OCI-LY7 (cell line): ENCODE data around the gene RGS17. TPM values are rescaled to one million over a fixed set of nuclear protein-coding genes. Genes with fewer than 3 reads are reported as not detected.

Experiments used
- BruUV-seq: library from RNA; stranded (reverse); fragments of 400-500 nt; replicated peaks from 2 replicates; lab custom pipeline; 2021; lab: Mats Ljungman, UMichigan
- CTCF ChIA-PET: fragments of 300-600 bp; sonication (Branson Sonifier 250); formaldehyde crosslinking; loops from one replicate; lab custom pipeline; 2022; ENCODE audit warnings: antibody characterized with exemption; ENCODE audit not compliant: unreplicated experiment; lab: Charles Lee
- POLR2A ChIA-PET: fragments of 300-600 bp; sonication (Branson Sonifier 250); formaldehyde crosslinking; loops from one replicate; lab custom pipeline; 2022; ENCODE audit warnings: antibody characterized with exemption; lab: Charles Lee
- DNase-seq: peaks from one replicate; pipeline ENCODE4 v3.0.0-alpha.2; 2015; ENCODE audit warnings: low spot score
- H2AFZ ChIP-seq: fragments of 200-600 bp; sonication (generic), shearing (Covaris generic); 2 replicates; pipeline ENCODE4 v1.6.1; 2014; ENCODE audit warnings: mild to moderate bottlenecking, antibody characterized with exemption, low read length, moderate library complexity
- H3K27ac ChIP-seq: fragments of 200-600 bp; sonication (generic); 2 replicates; pipeline ENCODE4 v1.5.1; 2014; ENCODE audit warnings: mixed run types, low read depth, mild to moderate bottlenecking, moderate library complexity, low read length, inconsistent platforms; ENCODE audit not compliant: poor library complexity, severe bottlenecking
- H3K36me3 ChIP-seq: fragments of 200-600 bp; sonication (generic); 2 replicates; pipeline ENCODE4 v1.6.1; 2014; ENCODE audit warnings: mild to moderate bottlenecking, antibody characterized with exemption, low read length, moderate library complexity, mixed read lengths; ENCODE audit not compliant: insufficient read depth
- H3K4me1 ChIP-seq: fragments of 200-600 bp; sonication (generic); 2 replicates; pipeline ENCODE4 v1.5.1; 2014; ENCODE audit warnings: mild to moderate bottlenecking, low read length; ENCODE audit not compliant: insufficient read depth, poor library complexity, severe bottlenecking
- H3K4me2 ChIP-seq: fragments of 200-600 bp; sonication (generic); 2 replicates; pipeline ENCODE4 v1.6.1; 2014; ENCODE audit warnings: mild to moderate bottlenecking, low read length
- H3K4me3 ChIP-seq: fragments of 200-600 bp; sonication (generic); 2 replicates; pipeline ENCODE4 v1.5.1; 2014; ENCODE audit warnings: mild to moderate bottlenecking, low read depth, low read length; ENCODE audit not compliant: poor library complexity, severe bottlenecking
- H3K79me2 ChIP-seq: fragments of 200-600 bp; sonication (generic); 2 replicates; pipeline ENCODE4 v1.6.1; 2016; ENCODE audit warnings: low read depth, mild to moderate bottlenecking, low read length, moderate library complexity, mixed read lengths; ENCODE audit not compliant: insufficient read depth
- H3K9me2 ChIP-seq: fragments of 200-600 bp; sonication (generic); 2 replicates; pipeline ENCODE4 v1.6.1; 2016; ENCODE audit warnings: mild to moderate bottlenecking, low read length, mixed read lengths; ENCODE audit not compliant: insufficient read depth
- H3K9me3 ChIP-seq: fragments of 200-600 bp; sonication (generic); 2 replicates; pipeline ENCODE4 v1.6.1; 2014; ENCODE audit warnings: mild to moderate bottlenecking, mixed run types, low read length, mixed read lengths
- H4K20me1 ChIP-seq: fragments of 200-600 bp; sonication (generic); 2 replicates; pipeline ENCODE4 v1.6.1; 2014; ENCODE audit warnings: mild to moderate bottlenecking, antibody characterized with exemption, low read length, moderate library complexity, mixed read lengths; ENCODE audit not compliant: insufficient read depth
- CTCF ChIP-seq: fragments of 200-600 bp; sonication (generic); conservative IDR thresholded peaks from 2 replicates; pipeline ENCODE4 v1.5.1; 2014; ENCODE audit warnings: mild to moderate bottlenecking, antibody characterized with exemption, low read length, moderate library complexity, mixed read lengths
- EZH2phosphoT487 ChIP-seq: fragments of 200-600 bp; sonication (generic); IDR thresholded peaks from 2 replicates; pipeline ENCODE4 v1.6.1; 2018; ENCODE audit warnings: low read depth, borderline replicate concordance, mild to moderate bottlenecking, mixed run types, antibody characterized with exemption, low read length, moderate library complexity, mixed read lengths
- intact Hi-C: fragments of 100-400 bp; cut with micrococcal nuclease; formaldehyde crosslinking; loops from one replicate; pipeline ENCODE4 v1.10.0; 2022; ENCODE audit not compliant: unreplicated experiment
- total RNA-seq, 2 experiments: library from RNA; depleted of rRNA in 1 of 2; stranded (reverse); fragments of >200 nt in 1 of 2; shearing (Covaris generic) in 1 of 2; gene quantifications; 2 replicates each; pipeline ENCODE4 v1.2.3, GENCODE V29; 2014 to 2022

Gene RGS17
- total RNA-seq, 2 experiments from 2014 or later, result not detected

GRCh38 chr6:153162646-153163045 is 31.6 kb upstream of the RGS17 start:
- no peak for DNase-seq
- no peak overlapping the region for H3K4me2 ChIP-seq
- no TSS peak for BruUV-seq
- H3K4me3 ChIP-seq, result no peak overlapping the region
- no peak overlapping the region for H2AFZ ChIP-seq
- H3K79me2 ChIP-seq, result no peaks in the 10 kb centered on the region
- H3K9me3 ChIP-seq, result no peaks in the 10 kb centered on the region
- no peaks in the 10 kb centered on the region for H3K9me2 ChIP-seq
- no peaks in the 10 kb centered on the region for H3K4me1 ChIP-seq
- H3K27ac ChIP-seq, result no peak overlapping the region
- intact Hi-C loops, result no loop called here
- POLR2A ChIA-PET, result interaction anchor here (0.6 kb wide), 1 partner anchor 9 kb away, joined by 3 read pairs; no protein-coding TSS in a partner anchor
- TF ChIP-seq CTCF (no peak), EZH2phosphoT487 (no peak)
- H3K36me3 ChIP-seq, result no peaks in the 10 kb centered on the region
- CTCF ChIA-PET, result no interaction called here
- H4K20me1 ChIP-seq, result no peaks in the 10 kb centered on the region

DNA sequence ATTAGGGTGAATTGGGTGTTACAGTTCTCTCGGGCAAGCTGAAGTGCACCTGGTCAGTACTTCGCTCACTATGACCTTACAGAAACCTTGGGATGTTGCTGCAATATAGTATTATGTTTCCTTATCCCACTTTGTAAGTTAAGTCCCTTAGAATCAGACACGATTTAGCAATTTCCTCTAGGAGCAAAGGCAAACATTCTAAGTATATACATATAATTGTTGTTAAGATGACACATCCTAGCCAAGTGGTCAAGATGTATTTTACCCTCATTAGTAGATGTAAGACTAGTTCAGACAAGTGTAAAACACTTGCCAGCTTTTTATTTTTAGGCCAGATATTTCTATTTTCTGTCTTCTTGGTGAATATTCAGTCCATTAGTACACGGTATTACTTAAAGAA is 31.1 kb upstream of the RGS17 start:
- Histone ChIP-seq H2AFZ (no peak overlapping the region), H3K27ac (no peak overlapping the region), H3K9me3 (no peaks in the 10 kb centered on the region), H3K79me2 (no peaks in the 10 kb centered on the region), H3K9me2 (no peaks in the 10 kb centered on the region), H4K20me1 (no peaks in the 10 kb centered on the region), H3K36me3 (no peaks in the 10 kb centered on the region), H3K4me2 (no peak overlapping the region), H3K4me3 (no peak overlapping the region), H3K4me1 (no peaks in the 10 kb centered on the region)
- no peak for DNase-seq
- TF ChIP-seq CTCF, result no peak
- TF ChIP-seq EZH2phosphoT487, result no peak
- ChIA-PET POLR2A (interaction anchor here (0.6 to 1.0 kb wide), 3 partner anchors 10 to 1176 kb away, joined by 3 read pairs; no protein-coding TSS in a partner anchor), CTCF (no interaction called here)
- intact Hi-C loops, result no loop called here
- BruUV-seq, result no TSS peak

DNA sequence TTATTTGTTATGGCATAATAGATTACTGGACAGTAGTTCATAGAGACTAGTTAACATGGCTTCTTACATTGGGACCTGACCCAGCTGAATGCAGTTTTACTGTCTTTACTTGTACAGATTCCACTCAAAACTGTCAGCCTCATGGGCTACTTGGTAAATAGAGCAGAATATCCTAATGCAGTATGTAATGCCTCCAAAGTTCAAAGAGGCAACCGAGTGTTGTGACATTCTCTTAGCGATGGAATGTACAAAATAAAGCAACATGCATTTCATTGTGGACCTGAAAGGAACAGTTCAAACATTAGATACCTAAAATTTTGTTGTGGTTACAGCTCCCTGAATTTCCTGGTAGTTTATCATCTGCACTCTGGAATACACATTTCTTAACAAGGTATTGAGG is 29.1 kb upstream of the RGS17 start:
- H3K9me2 ChIP-seq, result no peaks in the 10 kb centered on the region
- no peak overlapping the region for H3K4me3 ChIP-seq
- no peaks in the 10 kb centered on the region for H3K36me3 ChIP-seq
- POLR2A ChIA-PET, result no interaction called here
- no TSS peak for BruUV-seq
- H4K20me1 ChIP-seq, result no peaks in the 10 kb centered on the region
- no peak overlapping the region for H3K4me2 ChIP-seq
- no peak for DNase-seq
- no peaks in the 10 kb centered on the region for H3K79me2 ChIP-seq
- no peak overlapping the region for H3K27ac ChIP-seq
- no peaks in the 10 kb centered on the region for H3K4me1 ChIP-seq
- H3K9me3 ChIP-seq, result no peaks in the 10 kb centered on the region
- CTCF ChIA-PET, result no interaction called here
- H2AFZ ChIP-seq, result no peak overlapping the region
- TF ChIP-seq EZH2phosphoT487 (no peak), CTCF (no peak)
- intact Hi-C loops, result no loop called here
